ENCODE results near the gene KCNN3.

Gene KCNN3

GRCh38 chr1:154778275-154778674, 91.8 kb downstream of the KCNN3 start:
- in situ Hi-C loops (cut with MboI; ENCODE audit: low sequenced_read_pairs, unreplicated experiment): no loop called here
- no peak for DNase-seq (ENCODE audit: low spot score)
- no peak for TF ChIP-seq CTCF (IDR thresholded peaks at IDR 0.05; ENCODE audit: borderline replicate concordance, control extremely low read depth, extremely low read depth, insufficient read depth, missing control alignments)

- no peak for DNase-seq (ENCODE audit: low spot score)
- in situ Hi-C loops (cut with MboI; ENCODE audit: low sequenced_read_pairs, unreplicated experiment): no loop called here
- no peak for TF ChIP-seq CTCF (IDR thresholded peaks at IDR 0.05; ENCODE audit: borderline replicate concordance, control extremely low read depth, extremely low read depth, insufficient read depth, missing control alignments)
Measured at GRCh38 chr1:154777781-154778180, 92.3 kb downstream of the KCNN3 start.

- no peak for TF ChIP-seq CTCF (IDR thresholded peaks at IDR 0.05; ENCODE audit: borderline replicate concordance, control extremely low read depth, extremely low read depth, insufficient read depth, missing control alignments)
- no peak for DNase-seq (ENCODE audit: low spot score)
- in situ Hi-C loops (cut with MboI; ENCODE audit: low sequenced_read_pairs, unreplicated experiment): no loop called here
Measured at GRCh38 chr1:154777154-154777553, 92.9 kb downstream of the KCNN3 start.

GRCh38 chr1:154775621-154776605, 94.2 kb downstream of the KCNN3 start:
- in situ Hi-C loops (cut with MboI; ENCODE audit: low sequenced_read_pairs, unreplicated experiment): no loop called here
- DNase-seq (ENCODE audit: low spot score): no peak
- TF ChIP-seq CTCF (IDR thresholded peaks at IDR 0.05; ENCODE audit: borderline replicate concordance, control extremely low read depth, extremely low read depth, insufficient read depth, missing control alignments): no peak

GRCh38 chr1:154774175-154774855, 95.8 kb downstream of the KCNN3 start:
- in situ Hi-C loops (cut with MboI; ENCODE audit: low sequenced_read_pairs, unreplicated experiment): no loop called here
- peak; percentile 51 for DNase-seq (ENCODE audit: low spot score)
- no peak for TF ChIP-seq CTCF (IDR thresholded peaks at IDR 0.05; ENCODE audit: borderline replicate concordance, control extremely low read depth, extremely low read depth, insufficient read depth, missing control alignments)

GRCh38 chr1:154773551-154773950, 96.5 kb downstream of the KCNN3 start:
- TF ChIP-seq CTCF (IDR thresholded peaks at IDR 0.05; ENCODE audit: borderline replicate concordance, control extremely low read depth, extremely low read depth, insufficient read depth, missing control alignments): no peak
- in situ Hi-C loops (cut with MboI; ENCODE audit: low sequenced_read_pairs, unreplicated experiment): no loop called here
- DNase-seq (ENCODE audit: low spot score): no peak

Data from GM13976 (cell line).